ENCODE results near the gene CTNNBL1.

Gene CTNNBL1

DNA sequence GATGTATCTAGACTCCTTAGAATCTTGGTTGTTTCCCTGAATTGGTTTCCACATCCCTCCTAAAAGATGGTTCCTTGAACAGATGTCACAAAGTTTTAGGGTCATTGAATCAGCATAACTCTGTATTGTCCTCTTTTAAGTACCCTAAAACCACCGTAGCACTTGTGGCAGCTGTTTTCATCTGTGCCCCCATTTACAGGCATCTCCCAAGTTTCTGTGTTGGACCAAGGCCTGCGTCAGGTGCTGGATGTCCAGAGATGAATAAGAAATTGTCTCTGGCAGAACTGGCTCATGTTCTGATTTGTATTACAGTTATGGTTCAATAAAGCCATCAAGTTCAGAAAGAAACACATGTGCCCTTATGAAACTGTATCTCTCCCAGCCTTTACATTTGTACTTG is 48.3 kb downstream of the CTNNBL1 start:
- DNase-seq, result no peak

DNA sequence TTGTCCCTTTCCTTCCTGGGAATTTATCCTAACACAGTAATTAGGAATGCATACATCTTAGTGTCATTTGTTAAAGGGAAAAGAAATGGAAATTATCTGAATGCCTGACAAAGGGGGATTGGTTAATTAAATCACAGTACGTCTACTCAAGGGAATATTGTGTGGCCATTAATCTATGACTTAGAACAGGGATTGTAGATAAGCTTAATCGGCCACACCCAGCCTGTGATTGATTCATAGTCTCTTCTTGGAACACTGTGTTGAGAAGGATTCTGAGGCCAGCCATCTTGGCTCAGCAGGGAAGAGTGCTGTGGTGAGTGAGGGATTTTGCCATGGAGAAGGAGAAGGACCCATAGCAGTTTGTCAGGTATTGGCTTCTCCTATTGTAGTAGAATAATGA is 50.5 kb downstream of the CTNNBL1 start:
- no peak for DNase-seq

- peak in 1 of 5 donors; percentile 82 for DNase-seq
Observed at GRCh38 chr20:37745553-37745952, 51.7 kb downstream of the CTNNBL1 start.

- no peak for DNase-seq
Observed at GRCh38 chr20:37748015-37748414, 54.2 kb downstream of the CTNNBL1 start.

DNA sequence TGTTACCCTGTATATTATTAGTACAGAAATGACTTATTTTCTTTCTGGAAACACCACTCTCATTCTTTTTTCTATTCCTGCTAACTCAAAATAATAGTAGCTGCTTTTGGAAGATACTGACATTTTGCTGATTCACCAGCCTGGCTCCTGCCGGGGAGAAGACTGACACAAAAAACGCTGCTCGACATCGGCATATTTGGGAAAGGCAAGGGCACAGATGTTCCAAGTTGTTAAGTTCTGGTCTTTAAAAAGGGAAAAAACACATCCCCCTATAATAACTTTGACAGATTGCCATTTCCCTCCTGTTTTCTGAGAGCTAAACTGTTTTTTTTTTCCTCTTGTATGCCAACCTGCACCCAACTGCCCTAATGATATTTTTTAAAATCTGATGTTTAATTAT is 55.4 kb downstream of the CTNNBL1 start:
- no peak for DNase-seq

DNA sequence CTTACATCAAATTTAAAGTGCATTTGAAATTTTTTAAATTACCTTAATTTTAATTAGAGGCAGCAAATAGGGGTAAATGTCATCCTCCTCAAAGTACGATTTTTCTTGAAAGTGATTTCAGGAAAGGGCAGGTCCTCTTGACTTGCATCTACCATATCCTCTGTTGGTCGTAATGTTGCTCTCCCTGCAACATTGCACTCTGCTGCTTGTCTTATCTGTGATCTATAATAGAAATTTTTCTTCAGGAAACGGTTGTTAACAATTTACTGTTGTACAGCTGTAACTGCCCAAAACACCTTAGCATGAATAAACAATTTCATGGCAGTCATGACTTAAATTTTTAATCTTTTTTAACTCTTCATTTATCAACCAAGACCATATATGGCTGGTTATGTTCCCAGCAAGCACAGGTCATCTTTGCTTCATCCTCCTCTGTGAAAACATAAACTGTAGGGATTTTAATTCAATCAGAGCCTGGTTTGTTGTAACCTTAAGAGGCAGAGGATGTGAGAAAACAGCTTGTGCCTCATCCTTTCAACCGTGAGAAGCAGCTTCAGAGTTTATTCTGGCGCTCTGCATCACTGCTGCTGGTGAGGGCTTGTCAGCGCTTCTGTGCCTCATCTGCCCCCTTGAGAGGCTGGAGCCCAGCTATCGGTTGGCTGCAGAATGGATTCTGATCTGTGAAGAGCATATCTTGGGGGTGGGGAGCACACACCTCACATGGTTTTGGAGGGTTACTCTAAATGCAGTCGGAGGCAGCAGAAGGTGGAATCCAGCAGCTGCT is 56.0 kb downstream of the CTNNBL1 start:
- no peak for DNase-seq

- DNase-seq, result no peak
Observed at GRCh38 chr20:37755665-37756064, 61.8 kb downstream of the CTNNBL1 start.

GRCh38 chr20:37756234-37756633 is 62.4 kb downstream of the CTNNBL1 start:
- DNase-seq, result no peak

DNA sequence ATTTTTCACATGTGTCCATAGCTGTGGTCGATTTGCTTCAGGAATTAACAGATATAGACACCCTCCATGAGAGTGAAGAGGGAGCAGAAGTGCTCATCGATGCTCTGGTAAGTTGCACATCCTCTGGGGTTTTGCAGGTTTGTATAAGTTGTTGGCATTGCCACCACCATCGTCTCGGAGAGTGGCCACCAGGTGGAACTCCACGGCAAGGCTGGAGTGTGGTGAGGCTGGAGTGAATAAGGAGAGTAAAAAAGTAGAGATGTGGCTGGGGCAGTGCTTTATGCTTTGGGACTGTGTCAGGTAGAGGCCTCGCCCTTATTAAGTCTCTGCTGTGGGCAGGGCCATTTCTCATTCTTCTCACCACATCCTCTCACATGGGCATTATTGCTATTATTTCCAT is 63.7 kb downstream of the CTNNBL1 start:
- DNase-seq, result no peak

DNA sequence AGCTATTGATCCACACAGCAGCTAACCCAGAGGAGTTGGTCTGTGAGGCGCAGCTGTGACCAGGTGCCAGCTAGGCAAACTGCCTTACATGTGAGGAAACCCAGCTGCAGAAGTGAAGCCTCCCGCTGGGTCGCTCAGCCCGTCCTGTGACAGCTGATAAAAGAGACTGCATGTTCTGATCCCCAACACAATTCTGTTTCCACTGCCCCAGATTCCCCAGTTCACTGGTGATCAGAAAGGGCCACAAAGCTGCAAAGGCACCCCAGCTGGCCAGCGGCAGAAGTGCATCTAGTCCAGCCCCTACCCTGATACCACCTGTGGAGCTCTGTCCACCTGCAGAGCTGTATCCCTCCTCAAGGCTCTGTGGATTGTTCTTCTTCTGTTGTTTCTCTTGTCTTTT is 64.5 kb downstream of the CTNNBL1 start:
- DNase-seq, result no peak

DNA sequence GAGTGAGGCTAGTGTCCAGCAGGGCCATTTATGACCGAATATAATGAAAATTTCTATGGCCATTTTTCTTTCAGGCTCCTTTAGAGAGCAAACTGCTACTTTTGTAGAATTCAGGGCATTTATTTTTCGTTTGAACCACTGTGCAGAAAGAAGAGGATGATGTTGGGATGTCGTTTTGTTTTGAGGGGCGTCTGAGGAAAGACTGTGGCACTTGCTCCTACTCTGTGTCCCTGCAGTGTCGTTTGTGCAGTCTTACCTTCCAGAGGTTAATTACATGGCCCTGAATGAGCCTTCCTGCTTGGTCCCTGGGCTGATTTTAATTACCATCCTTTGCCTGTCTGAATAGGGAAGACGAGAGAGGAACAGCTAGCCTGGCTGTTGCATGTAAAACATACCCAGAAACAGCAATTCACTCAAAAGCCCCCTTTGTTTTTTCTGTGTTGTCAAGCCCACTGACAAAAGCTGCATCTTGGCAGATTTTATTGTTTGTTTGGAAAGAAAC is 65.3 kb downstream of the CTNNBL1 start:
- no peak for DNase-seq

- no peak for DNase-seq
Observed at GRCh38 chr20:37759761-37760209, 66.0 kb downstream of the CTNNBL1 start.

- DNase-seq, result no peak
Observed at GRCh38 chr20:37760322-37760721, 66.5 kb downstream of the CTNNBL1 start.

GRCh38 chr20:37762716-37763485 is 69.1 kb downstream of the CTNNBL1 start:
- no peak for DNase-seq

DNA sequence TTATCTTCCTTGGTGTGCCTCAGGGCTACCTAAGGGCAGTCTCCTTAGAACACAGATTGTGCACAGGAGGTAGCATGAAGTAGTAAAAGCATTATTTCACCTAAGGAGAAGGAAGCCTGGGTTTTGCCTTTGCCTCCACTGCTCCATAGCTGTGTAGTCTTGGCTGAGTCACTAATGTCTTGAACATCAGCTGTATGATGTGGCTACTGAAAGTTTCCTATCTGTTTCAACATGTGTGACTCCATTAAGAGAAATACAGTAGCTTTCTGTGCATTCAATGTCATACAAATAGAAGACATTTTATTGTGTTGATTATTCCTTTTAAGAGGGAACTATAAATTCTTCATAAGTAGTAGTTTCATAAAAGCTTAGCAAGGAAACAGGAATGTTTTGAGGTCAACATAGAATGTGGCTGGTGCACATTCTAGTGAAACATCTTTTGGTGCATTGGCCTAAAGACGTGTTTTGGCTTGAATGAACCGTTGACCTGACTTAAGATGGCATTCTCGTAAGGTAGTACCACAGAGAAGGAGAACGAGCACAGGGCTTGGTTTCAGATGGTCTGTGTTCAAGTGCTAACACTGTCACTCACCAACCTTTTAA is 70.6 kb downstream of the CTNNBL1 start:
- no peak for DNase-seq

DNA sequence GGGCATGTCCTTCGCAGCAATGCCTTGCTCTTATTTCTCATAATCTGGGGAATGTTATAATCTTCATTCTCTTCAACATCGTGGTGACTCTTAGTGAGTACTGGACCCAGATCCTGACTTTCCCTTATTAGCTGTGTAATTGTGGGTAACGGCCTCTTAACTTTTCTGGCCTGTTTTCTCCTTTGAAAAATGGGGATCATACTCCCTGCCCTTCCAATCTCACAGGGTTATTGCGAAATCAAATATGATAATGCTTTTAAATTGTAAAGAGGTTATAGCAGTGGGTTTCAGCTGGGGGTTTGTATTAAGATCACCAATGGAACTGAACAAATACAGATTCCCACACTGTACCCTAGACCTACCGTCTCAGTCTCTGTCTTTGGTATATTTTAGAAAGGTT is 77.1 kb downstream of the CTNNBL1 start:
- DNase-seq, result no peak

- no peak for DNase-seq
Observed at GRCh38 chr20:37773291-37773826, 79.5 kb downstream of the CTNNBL1 start.

DNA sequence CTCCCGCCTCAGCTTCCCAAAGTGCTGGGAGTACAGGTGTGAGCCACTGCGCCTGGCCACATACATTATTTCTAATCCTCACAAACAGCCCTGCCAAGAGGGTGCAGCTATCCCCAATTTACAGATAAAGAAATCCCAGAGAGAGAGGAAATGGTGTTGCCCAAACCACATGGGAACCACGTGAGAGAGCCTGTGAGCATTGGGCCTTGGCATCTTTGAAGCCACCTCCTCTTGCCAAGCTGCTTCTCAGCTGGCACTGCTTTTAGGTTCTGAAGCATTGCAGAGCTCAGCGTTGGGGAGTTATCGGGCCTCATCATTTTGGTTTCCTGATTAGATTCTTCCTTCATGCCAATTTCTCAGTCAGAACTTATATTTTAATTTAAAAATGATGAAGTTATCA is 80.3 kb downstream of the CTNNBL1 start:
- DNase-seq, result no peak

GRCh38 chr20:37775200-37775599 is 81.4 kb downstream of the CTNNBL1 start:
- DNase-seq, result no peak

GRCh38 chr20:37776049-37776448 is 82.2 kb downstream of the CTNNBL1 start:
- DNase-seq, result no peak

GRCh38 chr20:37776526-37776925 is 82.7 kb downstream of the CTNNBL1 start:
- DNase-seq, result no peak

- DNase-seq, result no peak
Observed at GRCh38 chr20:37777012-37777950, 83.5 kb downstream of the CTNNBL1 start.
